ENCODE results near the gene AREG.

- TF ChIP-seq CTCF (IDR thresholded peaks at IDR 0.05), result no peak
- TF ChIP-seq POLR2AphosphoS5 (IDR thresholded peaks at IDR 0.05; ENCODE audit: low read depth, low read length), result no peak
- no peak for TF ChIP-seq REST (IDR thresholded peaks at IDR 0.05; ENCODE audit: insufficient read depth in 1 of 2, low read depth in 2 of 2, low read length in 1 of 2)
These were observed 4.8 kb downstream of the AREG start for GRCh38 chr4:74449571-74450297.

Measured in Panc1 (cell line).